ENCODE measurements around the gene TMEM175. TPM values are rescaled to one million over a fixed set of nuclear protein-coding genes. Genes with fewer than 3 reads are reported as not detected.

The TMEM175 gene
- total and polyA plus RNA-seq, 12 donors = 15.6 to 49.6 (median 19.0) TPM

DNA sequence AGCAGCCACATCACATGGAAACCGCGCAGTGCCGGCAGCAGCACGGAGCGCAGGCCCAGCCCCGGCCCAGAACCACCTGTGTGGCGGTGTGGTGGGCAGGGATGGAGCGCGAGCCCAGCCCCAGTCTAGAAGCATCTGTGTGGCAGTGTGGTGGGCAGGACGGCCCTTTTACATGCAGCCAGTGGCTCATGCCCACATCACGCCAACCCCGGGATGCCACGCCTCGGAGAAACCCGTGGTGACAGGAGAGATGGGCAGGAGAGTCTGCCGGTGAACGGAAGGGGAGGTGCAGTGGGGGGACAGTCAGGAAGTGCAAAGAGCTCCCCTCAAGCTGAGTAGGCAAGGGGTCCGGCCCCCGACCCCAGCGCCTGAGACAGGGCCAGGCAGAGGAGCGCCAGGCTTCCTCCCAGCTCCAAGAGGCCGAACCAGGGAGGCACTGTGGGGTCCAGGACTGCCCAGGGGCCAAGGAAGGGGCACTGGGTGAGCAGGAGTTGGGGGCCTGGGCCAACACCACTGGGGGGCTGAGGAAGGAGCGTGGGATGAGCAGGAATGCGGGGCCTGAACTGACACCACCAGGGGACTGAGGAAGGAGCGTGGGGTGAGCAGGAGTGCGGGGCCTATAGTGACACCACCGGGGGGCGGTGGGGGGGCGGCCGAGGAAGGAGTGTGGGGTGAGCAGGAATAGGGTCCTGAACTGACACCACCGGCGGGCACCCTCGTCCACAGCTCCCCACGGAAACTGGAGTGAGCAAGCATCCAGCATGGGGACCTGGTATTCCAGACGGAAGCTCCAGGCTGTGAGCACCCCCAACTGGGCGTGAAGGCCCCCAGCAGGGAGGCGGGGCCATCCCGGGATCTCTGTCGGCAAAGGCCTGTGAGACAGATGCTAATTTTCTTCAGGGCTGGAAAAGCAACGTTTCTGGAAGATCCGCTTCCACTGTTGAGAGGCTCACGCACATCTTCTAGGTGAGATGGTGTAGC lies 28.9 kb upstream of the TMEM175 start:
- no peak overlapping the region for H3K4me3 ChIP-seq
- TF ChIP-seq CTCF (IDR thresholded peaks at IDR 0.05) = no peak
- H3K27ac ChIP-seq = no peak overlapping the region
- WGBS, 2 donors = 89% methylated on average over 42 of the region's 42 CpGs
- H3K27me3 ChIP-seq = no peaks in the 10 kb centered on the region
- H3K9me3 ChIP-seq = no peaks in the 10 kb centered on the region
- intact Hi-C loops (cut with DNase I) = no loop called here
- peaks cover 0 to 7% (median 0%) of the 10 kb centered on the region in 9 donors for H3K4me1 ChIP-seq
- H3K36me3 ChIP-seq = peaks cover 0 to 62% (median 0%) of the 10 kb centered on the region in 9 donors
- DNase-seq = peak in 1 of 2 donors; percentile 8
- no peak for ATAC-seq

GRCh38 chr4:905485-906338 lies 26.5 kb upstream of the TMEM175 start:
- no peak for TF ChIP-seq CTCF (IDR thresholded peaks at IDR 0.05)
- peaks cover 0 to 70% (median 5%) of the 10 kb centered on the region in 9 donors for H3K36me3 ChIP-seq

GRCh38 chr4:906339-907102 lies 25.7 kb upstream of the TMEM175 start:
- Histone ChIP-seq H3K9me3 (no peaks in the 10 kb centered on the region), H3K27me3 (no peaks in the 10 kb centered on the region), H3K36me3 (peaks cover 0 to 71% (median 13%) of the 10 kb centered on the region in 9 donors), H3K27ac (no peak overlapping the region), H3K4me3 (no peak overlapping the region), H3K4me1 (peaks cover 0 to 4% (median 0%) of the 10 kb centered on the region in 9 donors)
- TF ChIP-seq CTCF (IDR thresholded peaks at IDR 0.05) = no peak
- ATAC-seq (no peak), DNase-seq (no peak)
- WGBS, 2 donors = 96 to 97% methylated on average over 20 of the region's 20 CpGs
- intact Hi-C loops (cut with DNase I) = no loop called here

More at GRCh38 chr4:905485-906338, 26.5 kb upstream of the TMEM175 start:
- H3K27me3 ChIP-seq = no peaks in the 10 kb centered on the region
- no peaks in the 10 kb centered on the region for H3K9me3 ChIP-seq
- no peak for ATAC-seq
- H3K4me1 ChIP-seq = peaks cover 0 to 7% (median 0%) of the 10 kb centered on the region in 9 donors
- intact Hi-C loops (cut with DNase I) = no loop called here
- DNase-seq = peak in 1 of 2 donors; percentile 6
- H3K27ac ChIP-seq = no peak overlapping the region
- no peak overlapping the region for H3K4me3 ChIP-seq
- WGBS, 2 donors = 98 to 99% methylated on average over 49 of the region's 49 CpGs

DNA sequence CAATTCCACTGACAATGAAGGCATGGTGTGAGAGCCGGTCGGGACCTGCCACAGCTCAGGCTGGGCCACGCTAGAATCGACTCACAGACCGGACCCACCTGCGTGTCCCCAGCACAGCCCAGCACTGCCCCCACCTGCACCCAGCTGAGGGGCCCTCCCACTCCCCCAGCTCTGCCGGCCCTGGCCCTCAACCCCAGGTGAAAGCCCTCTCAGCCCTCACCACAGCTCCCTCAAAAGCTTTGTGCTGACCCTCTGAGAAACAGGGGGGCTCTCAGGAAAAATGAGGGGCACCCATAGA lies 25.2 kb upstream of the TMEM175 start:
- 96 to 97% methylated on average over 7 of the region's 7 CpGs for WGBS, 2 donors
- H3K27me3 ChIP-seq = no peaks in the 10 kb centered on the region
- peaks cover 0 to 73% (median 19%) of the 10 kb centered on the region in 9 donors for H3K36me3 ChIP-seq
- DNase-seq (no peak), ATAC-seq (no peak)
- peaks cover 0 to 4% (median 0%) of the 10 kb centered on the region in 9 donors for H3K4me1 ChIP-seq
- no peak for TF ChIP-seq CTCF (IDR thresholded peaks at IDR 0.05)
- no peak overlapping the region for H3K27ac ChIP-seq
- no peak overlapping the region for H3K4me3 ChIP-seq
- intact Hi-C loops (cut with DNase I) = no loop called here
- H3K9me3 ChIP-seq = no peaks in the 10 kb centered on the region
